Sigmoid colon (tissue), 4 donors: ENCODE data around the gene DAO.

ENCODE experiments used
- EP300 ChIP-seq, 4 donors: sonication (generic); formaldehyde crosslinking; IDR thresholded peaks; one replicate each; pipeline ENCODE4 v1.6.1; 2017; ENCODE audit warnings: antibody characterized with exemption in 4 of 4
- POLR2A ChIP-seq, 2 donors: fragments of 450-650 bp; IDR thresholded peaks; one replicate each; pipeline ENCODE4 v1.6.1; 2016; ENCODE audit warnings: antibody characterized with exemption in 2 of 2, mild to moderate bottlenecking in 2 of 2, moderate library complexity in 2 of 2
- POLR2AphosphoS5 ChIP-seq, 4 donors: sonication (generic); formaldehyde crosslinking; IDR thresholded peaks; one replicate each; pipeline ENCODE4 v1.6.1; 2017; ENCODE audit warnings: antibody characterized with exemption in 4 of 4
- TF ChIP-seq, protein P1 (sequence below), 4 experiments: fragments of 450-650 bp in 3 of 4; fragments of 200-600 bp in 1 of 4; IDR thresholded peaks; one replicate each; pipeline ENCODE4 v1.5.1; 2016 to 2019; ENCODE audit warnings: antibody characterized with exemption in 4 of 4, mild to moderate bottlenecking in 3 of 4, moderate library complexity in 2 of 4

DNA sequence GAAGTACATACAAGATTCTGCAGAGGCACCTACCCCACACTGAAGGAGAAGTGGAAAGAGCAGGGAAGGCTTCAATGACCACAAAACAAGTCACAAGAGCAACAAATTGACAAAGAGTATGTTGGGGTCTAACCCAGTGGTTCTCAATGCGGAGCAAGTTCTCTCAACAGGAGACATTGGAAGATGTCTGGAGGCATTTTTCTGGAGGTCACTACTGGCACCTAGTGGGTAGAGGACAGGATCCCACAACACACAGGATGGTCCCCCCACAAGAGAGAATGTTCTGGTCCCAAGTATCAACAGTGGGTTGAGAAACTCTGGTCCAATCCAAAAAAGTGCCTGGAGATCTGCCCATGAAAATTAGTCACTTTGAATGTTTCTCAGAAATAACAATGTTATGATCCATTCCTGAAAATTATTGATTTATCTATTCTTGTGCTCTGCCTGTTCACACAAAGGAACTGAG is 25.9 kb upstream of the DAO start:
- TF ChIP-seq, protein P1, sequence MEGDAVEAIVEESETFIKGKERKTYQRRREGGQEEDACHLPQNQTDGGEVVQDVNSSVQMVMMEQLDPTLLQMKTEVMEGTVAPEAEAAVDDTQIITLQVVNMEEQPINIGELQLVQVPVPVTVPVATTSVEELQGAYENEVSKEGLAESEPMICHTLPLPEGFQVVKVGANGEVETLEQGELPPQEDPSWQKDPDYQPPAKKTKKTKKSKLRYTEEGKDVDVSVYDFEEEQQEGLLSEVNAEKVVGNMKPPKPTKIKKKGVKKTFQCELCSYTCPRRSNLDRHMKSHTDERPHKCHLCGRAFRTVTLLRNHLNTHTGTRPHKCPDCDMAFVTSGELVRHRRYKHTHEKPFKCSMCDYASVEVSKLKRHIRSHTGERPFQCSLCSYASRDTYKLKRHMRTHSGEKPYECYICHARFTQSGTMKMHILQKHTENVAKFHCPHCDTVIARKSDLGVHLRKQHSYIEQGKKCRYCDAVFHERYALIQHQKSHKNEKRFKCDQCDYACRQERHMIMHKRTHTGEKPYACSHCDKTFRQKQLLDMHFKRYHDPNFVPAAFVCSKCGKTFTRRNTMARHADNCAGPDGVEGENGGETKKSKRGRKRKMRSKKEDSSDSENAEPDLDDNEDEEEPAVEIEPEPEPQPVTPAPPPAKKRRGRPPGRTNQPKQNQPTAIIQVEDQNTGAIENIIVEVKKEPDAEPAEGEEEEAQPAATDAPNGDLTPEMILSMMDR (IDR thresholded peaks at IDR 0.05) = peak; percentile 14 to 54 (median 39)
- TF ChIP-seq POLR2A (IDR thresholded peaks at IDR 0.05) (no peak), EP300 (IDR thresholded peaks at IDR 0.05) (peak in 1 of 4 donors; percentile 44), POLR2AphosphoS5 (IDR thresholded peaks at IDR 0.05) (no peak)
